HG03025 (cell line): ENCODE measurements around the gene SMCO2.

Experiments
- ATAC-seq: cut with Tn5 transposase; IDR thresholded peaks from one replicate; pipeline ENCODE4 v1.9.1; 2021; ENCODE audit warnings: mild to moderate bottlenecking, moderate library complexity; ENCODE audit not compliant: unreplicated experiment, low FRiP score

Gene SMCO2

DNA sequence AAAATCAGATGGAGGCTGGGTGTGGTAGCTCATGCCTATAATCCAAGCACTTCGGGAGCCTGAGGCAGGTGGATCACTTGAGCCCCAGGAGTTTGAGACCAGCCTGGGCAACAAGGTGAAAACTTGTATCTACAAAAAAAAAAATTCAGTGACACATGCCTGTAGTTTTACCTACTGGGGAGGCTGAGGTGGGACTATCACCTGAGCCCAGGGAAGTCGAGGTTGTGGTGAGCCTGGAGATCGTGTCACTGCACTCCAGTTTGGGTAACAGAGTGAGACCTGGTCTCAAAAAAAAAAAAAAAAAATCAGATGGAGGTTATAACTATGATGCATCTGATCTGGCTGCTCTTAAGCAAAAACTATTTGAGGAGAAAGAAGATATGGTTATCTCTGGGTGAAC is 50.9 kb downstream of the SMCO2 start:
- ATAC-seq = no peak

DNA sequence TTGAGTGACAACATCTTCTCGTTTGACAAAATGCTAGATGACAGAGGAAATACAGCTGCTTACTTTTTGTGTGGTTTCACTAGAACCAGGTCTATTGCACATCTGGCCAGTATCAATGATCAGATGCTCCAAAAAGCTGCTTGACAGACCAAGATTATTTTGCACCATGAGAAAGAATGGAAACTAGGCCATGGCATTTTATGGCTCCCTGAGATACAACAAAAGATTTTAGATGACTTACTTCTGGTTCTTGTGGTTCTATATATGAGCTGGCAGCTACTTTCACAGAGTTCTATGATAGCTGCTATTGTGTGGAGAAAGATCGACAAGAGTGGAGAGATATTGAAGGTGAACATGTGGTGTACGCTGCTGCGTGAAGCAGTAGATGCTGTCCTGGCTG is 51.6 kb downstream of the SMCO2 start:
- no peak for ATAC-seq

DNA sequence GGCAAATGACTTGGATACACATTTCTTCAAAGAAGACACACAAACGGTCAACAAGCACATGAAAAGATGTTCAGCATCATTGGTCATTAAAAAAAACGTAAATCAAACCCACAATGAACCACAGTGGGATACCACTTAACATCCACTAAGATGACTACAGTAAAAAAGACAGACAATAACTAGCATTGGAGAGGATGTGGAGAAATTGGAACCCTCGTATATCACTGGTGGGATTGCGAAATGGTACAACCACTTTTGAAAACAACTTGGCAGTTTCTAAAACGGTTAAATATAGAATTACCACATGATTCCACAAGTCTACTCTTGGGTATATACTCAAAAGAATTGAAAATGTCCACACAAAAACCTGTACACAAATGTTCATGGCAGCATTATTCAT is 52.2 kb downstream of the SMCO2 start:
- no peak for ATAC-seq

DNA sequence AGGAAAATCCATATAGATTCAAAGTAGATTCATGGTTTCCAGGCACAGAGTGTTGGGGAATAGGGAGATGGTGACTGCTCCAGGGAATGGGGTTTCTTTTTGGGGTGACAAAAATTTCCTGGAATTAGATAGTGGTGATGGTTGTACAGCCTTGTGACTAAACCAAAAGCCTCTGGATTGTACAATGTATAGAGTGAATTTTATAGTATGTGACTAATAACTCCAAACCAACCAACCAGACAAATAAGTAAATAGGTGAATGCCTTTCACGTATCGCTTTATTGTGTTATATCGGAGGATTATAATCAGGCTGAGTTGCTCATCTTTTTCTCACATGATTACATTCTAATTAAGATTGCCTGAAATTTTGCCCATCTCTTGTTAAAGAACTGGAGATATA is 52.8 kb downstream of the SMCO2 start:
- ATAC-seq = no peak

DNA sequence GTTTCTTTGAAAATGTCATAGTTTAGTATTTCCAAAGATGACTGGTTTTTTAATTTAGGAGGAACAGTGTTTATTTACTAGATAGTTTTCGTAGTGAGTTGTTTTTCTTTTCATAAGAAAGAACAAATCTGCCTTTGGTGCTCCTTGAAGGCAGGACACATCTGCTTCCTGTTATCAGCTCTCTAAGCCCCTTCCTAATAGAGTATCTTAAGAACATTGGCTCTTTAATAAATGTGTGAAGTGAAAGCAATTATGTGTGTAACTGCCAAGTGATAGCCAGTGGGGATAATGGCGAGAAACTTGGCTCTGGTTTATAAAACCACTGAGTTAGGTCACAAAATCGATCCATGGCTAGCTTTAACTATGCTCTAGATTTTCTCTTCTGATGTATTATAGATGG is 54.0 kb downstream of the SMCO2 start:
- no peak for ATAC-seq

DNA sequence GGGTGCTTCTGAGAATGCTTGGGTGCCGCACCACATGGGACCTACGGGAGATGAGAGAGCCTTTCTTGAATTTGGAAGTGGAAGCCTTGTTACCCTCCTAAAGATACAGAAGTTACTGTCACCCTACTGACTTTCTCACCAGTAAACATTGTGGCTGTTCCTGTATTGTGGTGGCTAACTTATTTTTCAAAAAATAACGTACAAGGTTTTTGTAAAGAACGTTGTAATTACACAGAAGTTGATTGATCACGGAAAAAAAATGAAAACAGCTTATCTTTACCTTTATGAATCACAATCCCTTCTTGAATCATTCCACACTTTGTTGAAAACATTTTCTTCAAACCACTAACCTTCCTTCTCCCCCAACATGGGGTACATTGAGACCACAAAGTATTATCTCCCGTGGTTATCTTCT is 55.5 kb downstream of the SMCO2 start:
- ATAC-seq = no peak

DNA sequence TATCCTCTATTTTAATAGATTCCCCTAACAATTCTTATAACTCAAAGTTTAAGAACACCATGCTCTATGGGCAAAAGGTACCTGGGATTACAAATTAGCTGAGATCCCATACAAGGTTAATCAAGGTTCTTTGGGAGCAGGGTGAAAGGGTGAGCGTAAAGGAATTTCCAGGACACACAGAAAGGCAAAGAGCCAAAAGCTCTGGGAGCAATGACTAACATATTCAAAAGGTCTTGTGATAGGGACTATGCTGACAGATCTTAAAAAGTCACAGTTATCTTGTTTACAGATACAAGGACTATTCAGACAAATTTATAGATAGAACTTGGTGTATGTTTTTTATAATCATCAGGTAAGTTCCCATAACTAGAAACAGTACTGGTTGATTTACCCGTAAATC is 58.0 kb downstream of the SMCO2 start:
- no peak for ATAC-seq

DNA sequence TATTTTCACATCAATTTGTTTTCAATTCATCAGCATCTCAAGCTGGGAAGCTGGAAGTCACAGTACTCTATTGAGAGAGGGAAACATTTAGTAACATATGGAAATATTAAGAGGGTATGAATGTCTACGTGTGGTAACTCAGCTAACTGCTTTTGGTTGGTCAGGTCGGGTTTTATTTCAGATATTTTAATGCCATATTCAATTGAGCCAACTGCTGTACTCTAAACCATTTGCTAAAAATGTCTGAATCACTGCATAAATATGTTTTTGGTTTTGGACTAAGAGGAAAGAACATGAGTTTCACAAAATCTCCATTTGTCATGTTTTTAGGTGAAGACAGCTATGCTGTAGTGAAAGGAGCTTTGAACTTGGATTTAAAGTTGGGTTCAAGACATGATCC is 58.6 kb downstream of the SMCO2 start:
- no peak for ATAC-seq

DNA sequence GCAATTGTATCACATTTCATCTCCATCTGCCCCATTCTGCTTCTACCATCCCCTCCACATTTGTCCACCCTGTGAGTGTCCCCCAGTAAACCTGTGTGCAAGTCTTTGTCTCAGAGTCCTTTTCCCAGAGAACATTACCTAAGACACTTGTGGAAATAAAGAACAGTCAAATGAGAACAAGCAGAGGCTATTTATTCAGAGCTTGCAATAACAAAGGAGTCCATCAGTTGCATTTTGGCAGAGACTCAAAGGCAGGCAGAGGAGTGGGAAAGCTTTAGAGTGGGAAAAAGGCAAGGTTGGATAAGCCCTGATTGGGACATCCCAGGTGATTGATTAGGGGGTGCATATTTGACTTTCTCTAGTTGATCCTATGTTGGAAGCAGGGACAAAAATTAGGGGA is 59.2 kb downstream of the SMCO2 start:
- ATAC-seq = no peak

DNA sequence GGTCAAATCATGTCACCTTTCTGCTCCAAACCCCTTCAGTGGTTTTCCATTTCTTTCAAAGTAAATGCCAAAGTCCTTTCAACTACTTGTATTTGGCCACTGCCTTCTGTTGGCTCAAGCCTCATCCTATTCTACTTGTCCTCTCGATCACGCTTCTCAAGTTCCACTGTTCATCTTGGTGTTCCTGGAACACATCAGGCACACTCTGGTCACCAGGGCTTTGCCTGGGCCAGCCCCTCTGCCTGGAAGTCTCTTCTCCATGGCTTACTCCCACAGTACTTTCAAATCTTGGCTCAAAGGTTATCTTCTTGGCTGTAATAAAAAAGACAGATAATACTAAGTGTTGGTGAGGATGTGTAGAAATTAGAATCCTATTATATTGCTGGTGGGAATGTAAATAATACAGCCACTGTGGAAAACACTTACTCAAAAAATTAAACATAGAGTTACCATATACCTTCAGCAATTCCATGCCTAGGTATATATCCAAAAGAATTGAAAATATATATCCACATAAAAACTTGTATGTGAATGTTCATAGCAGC is 60.2 kb downstream of the SMCO2 start:
- no peak for ATAC-seq

DNA sequence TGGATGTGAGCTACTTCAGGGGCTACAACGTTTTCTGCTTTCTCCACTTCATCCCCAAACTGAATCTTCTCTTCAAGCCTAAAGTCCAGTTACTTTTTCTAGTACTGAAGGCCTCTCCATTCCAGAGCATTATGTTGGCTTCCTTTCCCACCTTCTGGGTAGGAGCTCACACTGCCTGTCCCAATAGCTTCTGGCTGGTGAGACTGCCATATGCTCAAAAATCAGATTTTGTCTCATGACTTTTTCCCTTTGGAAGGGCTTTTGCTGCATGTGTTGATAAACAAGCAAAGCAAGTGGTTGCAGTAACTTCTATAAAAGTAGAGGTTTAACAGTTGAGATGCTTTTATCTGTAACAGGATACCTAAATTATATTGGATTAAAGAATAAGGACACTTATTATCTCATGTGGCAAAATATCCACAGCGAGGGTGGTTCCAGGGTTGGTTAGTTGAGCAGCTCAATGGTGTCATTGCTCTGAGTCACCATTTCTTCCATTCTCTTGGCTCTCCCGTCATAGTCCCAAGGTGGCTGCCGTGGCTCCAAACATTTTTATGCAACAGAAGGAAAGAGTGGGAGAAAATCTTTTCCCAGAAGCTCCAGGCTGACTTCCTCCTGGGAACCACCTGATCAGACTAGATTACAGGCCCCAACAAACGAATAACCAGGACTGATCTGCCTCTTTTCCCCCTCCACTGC is 62.3 kb downstream of the SMCO2 start:
- no peak for ATAC-seq

DNA sequence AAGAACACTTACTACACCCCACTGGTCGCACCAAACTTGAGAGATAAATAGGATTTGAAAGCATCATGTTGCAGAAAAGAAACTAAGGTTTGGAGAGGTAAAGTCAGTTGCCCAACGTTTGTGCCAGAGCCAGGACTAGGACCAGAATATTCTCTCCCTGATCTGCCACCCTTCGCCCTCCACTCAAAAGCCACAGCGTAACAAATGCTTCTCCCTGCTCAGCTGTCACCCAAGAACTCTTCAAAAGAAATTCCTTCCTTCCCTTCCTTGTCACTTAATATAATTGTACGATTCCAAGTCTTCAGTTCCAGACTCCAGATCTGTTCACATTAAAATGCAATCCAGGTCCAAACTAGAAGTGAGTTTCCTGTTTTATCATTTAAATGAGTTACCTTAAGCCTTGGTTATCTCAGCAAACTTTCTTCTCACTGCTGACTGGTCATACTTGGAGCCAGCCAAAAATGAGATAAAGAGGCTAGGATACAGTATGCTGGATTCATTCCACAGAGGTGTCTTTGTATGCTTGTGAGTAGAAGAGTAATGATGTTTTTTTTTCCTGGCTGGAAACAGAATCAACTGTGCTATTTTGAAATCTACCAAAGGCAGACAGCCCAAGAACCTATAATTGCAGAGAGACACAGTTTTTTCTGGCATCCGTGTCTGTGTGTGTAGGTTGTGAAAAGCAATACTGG is 64.6 kb downstream of the SMCO2 start:
- no peak for ATAC-seq

DNA sequence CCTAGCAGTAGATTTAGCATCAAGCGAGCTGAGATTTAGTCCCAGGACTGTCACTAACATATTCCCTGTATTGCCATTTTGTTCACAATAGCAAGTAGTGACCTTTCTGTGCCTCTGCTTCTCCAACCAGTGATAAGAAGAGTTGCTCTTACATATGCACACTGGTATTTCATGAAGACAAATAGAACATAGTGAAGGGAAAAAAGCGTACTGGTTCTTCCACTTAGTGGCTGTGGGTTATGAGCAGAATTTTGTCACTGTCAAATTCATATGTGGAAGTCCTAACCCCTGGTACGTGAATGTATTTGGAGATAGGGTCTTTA is 65.1 kb downstream of the SMCO2 start:
- no peak for ATAC-seq

DNA sequence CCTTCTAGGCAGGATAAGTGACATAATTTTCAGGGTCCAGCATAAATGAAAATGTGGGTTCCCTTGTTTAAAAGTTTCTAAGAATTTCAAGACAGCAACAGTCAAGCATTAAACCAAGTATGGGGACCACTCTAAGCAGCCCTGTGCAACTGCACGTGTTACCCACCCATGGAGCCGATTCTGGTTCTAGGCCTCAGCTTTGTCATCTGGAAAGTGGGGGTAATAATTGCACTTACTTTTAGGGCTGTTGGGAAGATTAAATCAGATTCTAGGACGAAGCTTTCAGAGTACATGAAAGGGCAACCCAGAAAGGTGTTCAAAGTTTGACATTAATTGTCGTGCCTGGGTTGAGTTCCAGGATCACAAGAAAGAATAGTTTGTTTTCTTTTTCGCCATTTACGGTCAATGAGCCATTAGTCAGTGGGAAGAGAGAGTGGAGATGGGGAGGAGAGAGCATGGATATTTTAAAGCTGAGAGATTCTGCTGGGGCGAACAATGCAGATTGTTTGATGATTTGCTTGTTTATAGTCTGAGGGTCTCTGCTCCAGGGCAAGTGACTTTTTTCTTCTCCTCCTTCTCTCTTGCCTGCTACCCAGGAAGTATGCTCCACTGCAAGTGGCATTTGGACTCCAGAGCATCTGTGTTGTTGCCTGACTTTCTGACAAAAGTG is 66.8 kb downstream of the SMCO2 start:
- ATAC-seq = no peak

DNA sequence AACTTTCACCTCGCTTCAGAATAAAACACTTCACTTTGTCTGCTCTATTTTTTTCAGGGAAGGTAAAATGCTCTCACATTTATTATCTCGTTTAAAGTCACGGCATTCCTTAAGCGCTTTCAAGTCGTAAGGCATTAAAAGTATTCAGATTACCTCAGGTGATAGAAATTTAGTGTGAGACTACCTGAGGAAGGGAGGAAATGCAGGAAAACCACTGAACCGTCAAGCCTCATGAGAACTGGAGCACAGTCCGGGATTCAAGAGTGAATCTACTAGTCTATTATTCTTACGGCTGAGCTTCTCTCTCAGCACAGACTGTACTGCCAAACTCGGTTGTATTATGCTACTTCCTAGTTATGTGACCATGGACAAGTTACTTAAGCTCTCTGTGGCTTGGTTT is 69.1 kb downstream of the SMCO2 start:
- ATAC-seq = no peak

DNA sequence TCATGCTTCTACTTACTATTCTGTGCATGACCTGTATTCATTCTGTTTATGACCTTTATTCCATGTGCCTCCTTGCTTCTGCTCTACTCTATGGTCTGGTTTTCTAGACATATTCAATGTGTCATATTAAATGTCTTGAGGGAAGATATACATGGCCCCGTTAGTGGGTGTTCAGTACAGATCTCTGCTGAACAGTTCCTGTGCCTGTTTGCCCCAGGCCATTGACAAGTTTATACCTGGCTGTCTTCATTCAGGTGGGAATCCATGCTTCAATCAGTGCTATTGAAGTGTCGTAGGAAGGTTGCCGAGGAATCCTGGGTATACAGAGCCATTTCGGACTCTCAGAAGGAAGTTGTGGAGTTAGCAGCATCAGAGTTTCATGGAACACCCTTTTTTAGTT is 70.1 kb downstream of the SMCO2 start:
- no peak for ATAC-seq

DNA sequence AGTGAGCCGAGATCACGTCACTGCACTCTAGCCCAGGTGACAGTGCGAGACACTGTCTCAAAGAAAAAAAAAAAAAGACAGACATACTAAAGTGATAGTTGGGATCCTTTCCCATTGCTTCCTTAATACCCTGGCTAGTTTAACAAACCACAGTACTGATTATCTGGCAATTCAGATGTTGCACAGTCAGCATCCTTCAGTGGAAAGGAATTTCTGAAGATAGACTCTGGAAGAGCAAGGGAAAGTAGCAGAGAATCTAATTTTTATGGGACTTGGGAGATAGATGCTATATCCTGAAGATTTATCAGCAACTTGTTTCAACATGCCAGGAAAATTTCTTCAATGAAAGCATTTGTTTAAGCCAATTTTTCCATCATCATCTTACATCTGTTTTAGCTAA is 71.0 kb downstream of the SMCO2 start:
- no peak for ATAC-seq

DNA sequence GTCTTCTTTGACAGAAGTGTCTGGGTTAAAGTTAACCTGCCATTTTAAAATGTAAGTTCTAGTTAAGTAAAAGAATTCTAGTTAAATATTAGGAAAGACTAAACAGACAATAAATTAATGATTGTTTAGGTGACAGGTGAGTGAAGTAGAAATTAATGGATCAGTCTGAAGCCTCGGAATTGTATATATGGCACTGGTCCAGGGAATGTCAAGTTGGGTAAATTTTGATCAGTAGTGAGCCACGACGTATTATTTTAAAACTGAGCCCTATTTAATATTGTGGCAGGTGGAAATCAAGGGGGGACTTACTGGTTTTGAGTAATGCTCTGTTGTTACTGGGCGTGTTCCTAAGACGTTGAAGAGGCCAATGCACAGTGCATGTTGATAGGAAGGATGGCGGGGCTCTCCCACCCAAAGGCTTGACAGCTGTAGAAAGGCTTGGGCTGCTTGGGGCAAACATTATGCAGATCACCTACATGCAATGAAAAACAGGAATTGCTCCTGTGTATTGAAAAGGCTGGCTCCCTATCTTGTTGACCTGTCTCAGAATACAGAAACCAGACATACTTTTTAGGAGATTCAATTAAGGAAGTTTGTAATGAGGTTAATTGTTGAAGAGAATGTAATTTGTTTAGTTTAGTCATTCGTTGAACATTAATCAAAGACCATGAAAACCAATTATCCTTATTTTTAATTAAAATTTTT is 71.6 kb downstream of the SMCO2 start:
- no peak for ATAC-seq

DNA sequence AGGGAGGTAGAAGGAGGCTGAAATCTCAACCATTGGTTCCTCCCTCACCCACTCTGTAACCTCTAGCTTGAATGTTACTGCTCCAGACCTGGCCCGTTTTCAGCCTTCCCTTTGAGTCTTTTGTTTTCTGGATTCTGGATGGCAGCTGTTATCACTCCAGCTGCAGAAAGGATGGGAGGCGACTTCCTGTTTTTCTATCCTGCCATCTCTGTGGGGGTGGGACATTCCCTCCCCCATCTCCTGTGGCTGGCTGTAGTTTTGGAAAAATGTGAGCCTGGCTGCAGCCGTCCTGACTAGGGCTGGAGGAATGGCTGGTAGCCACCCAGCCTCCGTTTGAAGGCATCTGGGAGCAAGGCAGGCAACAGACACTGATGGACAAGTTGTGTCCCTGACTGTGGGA is 74.5 kb downstream of the SMCO2 start:
- no peak for ATAC-seq

DNA sequence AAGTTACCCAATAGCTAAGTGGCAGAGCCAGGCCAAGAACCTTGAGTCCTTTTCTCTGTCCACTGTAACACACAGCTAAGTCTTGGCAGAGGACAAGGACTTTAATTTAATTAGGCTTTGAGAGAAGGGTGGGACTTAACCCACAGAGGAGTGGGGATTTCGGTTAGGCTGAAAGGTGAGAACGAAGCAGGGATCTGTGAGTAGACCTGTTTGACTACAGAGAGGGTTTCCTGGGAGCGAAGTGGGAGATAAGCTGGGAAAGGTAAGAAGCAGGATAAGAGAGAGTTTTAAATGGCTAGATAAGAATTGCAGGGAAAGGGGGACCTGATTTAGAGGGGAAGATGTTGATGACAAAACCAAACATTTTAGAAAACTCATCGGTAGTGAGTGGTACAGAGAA is 75.4 kb downstream of the SMCO2 start:
- no peak for ATAC-seq

DNA sequence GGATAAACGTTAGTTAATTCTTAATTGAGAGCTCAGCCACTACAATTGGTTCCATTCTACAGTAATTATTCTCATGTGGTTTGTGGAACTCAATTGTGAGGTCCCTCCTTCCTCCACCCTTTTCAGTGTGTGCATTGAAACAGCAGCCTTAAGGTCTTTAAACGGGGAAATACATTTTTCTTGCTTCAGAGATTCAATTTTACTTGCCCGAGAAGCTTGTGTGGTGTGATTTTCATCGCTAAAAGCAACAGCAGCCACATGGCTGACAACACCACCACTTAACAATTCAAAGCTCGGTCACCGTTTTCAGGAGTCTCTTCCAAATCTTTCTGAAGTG is 76.7 kb downstream of the SMCO2 start:
- no peak for ATAC-seq
